CD4-positive, CD25-positive, alpha-beta regulatory T cell (primary cell): ENCODE data around the gene NFRKB. TPM values are rescaled to one million over a fixed set of nuclear protein-coding genes. Genes with fewer than 3 reads are reported as not detected.

Experiments
- ATAC-seq, 2 donors: fragments of 150-1000 bp; cut with Tn5 transposase; one replicate each; pipeline ENCODE4 v1.10.0; 2021; ENCODE audit warnings: low read depth in 2 of 2, moderate number of reproducible peaks in 2 of 2, moderate library complexity in 1 of 2
- DNase-seq, 3 donors: peaks; one replicate each; pipeline versions ENCODE4 v3.0.0 to v3.0.0-alpha.2; 2012 to 2022; ENCODE audit warnings: mixed read lengths in 1 of 3
- H3K27ac ChIP-seq: one replicate; pipeline ENCODE4 v1.7.0; 2013; ENCODE audit warnings: mild to moderate bottlenecking, low read length; ENCODE audit not compliant: insufficient read depth, poor library complexity, severe bottlenecking
- H3K27me3 ChIP-seq: one replicate; pipeline ENCODE4 v1.7.0; 2013; ENCODE audit warnings: low read length; ENCODE audit not compliant: control insufficient read depth, insufficient read depth
- H3K36me3 ChIP-seq: one replicate; pipeline ENCODE4 v1.7.0; 2013; ENCODE audit warnings: mild to moderate bottlenecking, low read length, moderate library complexity; ENCODE audit not compliant: control insufficient read depth, insufficient read depth
- H3K4me1 ChIP-seq: 2 replicates; pipeline ENCODE4 v1.7.0; 2013; ENCODE audit warnings: mild to moderate bottlenecking, low read length; ENCODE audit not compliant: insufficient read depth, control insufficient read depth, poor library complexity, severe bottlenecking
- H3K4me3 ChIP-seq: one replicate; pipeline ENCODE4 v1.7.0; 2013; ENCODE audit warnings: low read depth, mild to moderate bottlenecking, low read length, moderate library complexity
- H3K9me3 ChIP-seq, 2 experiments: 1 replicate in 1 of 2; 2 replicates in 1 of 2; pipeline ENCODE4 v1.7.0; 2013; ENCODE audit warnings: low read length in 2 of 2, mild to moderate bottlenecking in 1 of 2, moderate library complexity in 1 of 2; ENCODE audit not compliant: control insufficient read depth in 2 of 2
- H3K27ac Mint-ChIP-seq, 3 donors: one replicate each; pipeline ENCODE4 v1.8.0; 2020 to 2022; ENCODE audit warnings: mild to moderate bottlenecking in 3 of 3, mixed read lengths in 3 of 3, moderate library complexity in 2 of 3
- H3K27me3 Mint-ChIP-seq: one replicate; pipeline ENCODE4 v1.8.0; 2022; ENCODE audit warnings: mild to moderate bottlenecking, mixed read lengths
- H3K36me3 Mint-ChIP-seq: one replicate; pipeline ENCODE4 v1.8.0; 2020; ENCODE audit warnings: mixed read lengths
- H3K4me1 Mint-ChIP-seq, 4 donors: one replicate each; pipeline ENCODE4 v1.8.0; 2020 to 2022; ENCODE audit warnings: mixed read lengths in 4 of 4, mild to moderate bottlenecking in 1 of 4
- H3K4me3 Mint-ChIP-seq, 4 donors: one replicate each; pipeline ENCODE4 v1.8.0; 2020 to 2022; ENCODE audit warnings: mild to moderate bottlenecking in 4 of 4, mixed read lengths in 4 of 4, moderate library complexity in 3 of 4
- H3K9me3 Mint-ChIP-seq, 7 donors: one replicate each; pipeline ENCODE4 v1.8.0; 2020 to 2022; ENCODE audit warnings: mixed read lengths in 7 of 7, mild to moderate bottlenecking in 3 of 7, moderate library complexity in 2 of 7
- polyA plus RNA-seq, 4 donors: library from polyadenylated mRNA; unstranded; fragments of 300-500 nt; fragmentation: Illumina TruSeq; gene quantifications; one replicate each; pipeline ENCODE4 v1.2.3, GENCODE V29; 2021
- total RNA-seq: library from RNA; stranded (reverse); gene quantifications from one replicate; pipeline ENCODE4 v1.2.3, GENCODE V29; 2022

NFRKB gene
- total RNA-seq (41.0 TPM), polyA plus RNA-seq (10 to 100 TPM; 12.8 to 21.0 (median 19.2) TPM)

- H3K27ac Mint-ChIP-seq, result peak within 1 kb of the TSS; percentile 80 to 93 (median 91)
- peak within 1 kb of the TSS; percentile 94 to 98 (median 96) for H3K4me3 Mint-ChIP-seq
- H3K4me1 Mint-ChIP-seq, result peaks cover 24 to 51% (median 32%) of the 10 kb centered on the region in 4 donors
Observed at GRCh38 chr11:129895126-129896041, at the start of gene NFRKB. Gene NFRKB (minus strand): TSS chr11:129895578. CDS start chr11:129892849, 2,729 bp downstream.

GRCh38 chr11:129944696-129945095 is 49.3 kb upstream of the NFRKB start:
- DNase-seq (no peak), ATAC-seq (no peak)
- peaks cover 0 to 2% (median 0%) of the 10 kb centered on the region in 7 donors for H3K9me3 Mint-ChIP-seq
- H3K9me3 ChIP-seq, result no peaks in the 10 kb centered on the region
- H3K4me3 ChIP-seq, result no peak overlapping the region
- H3K27ac Mint-ChIP-seq, result no peak overlapping the region
- H3K27me3 ChIP-seq, result no peaks in the 10 kb centered on the region
- H3K4me1 Mint-ChIP-seq, result peaks cover 0 to 5% (median 0%) of the 10 kb centered on the region in 4 donors
- no peaks in the 10 kb centered on the region for H3K27me3 Mint-ChIP-seq
- peaks cover 42% of the 10 kb centered on the region for H3K36me3 Mint-ChIP-seq
- no peaks in the 10 kb centered on the region for H3K4me1 ChIP-seq
- no peak overlapping the region for H3K27ac ChIP-seq
- no peak overlapping the region for H3K4me3 Mint-ChIP-seq
- peaks cover 28% of the 10 kb centered on the region for H3K36me3 ChIP-seq

More at GRCh38 chr11:129895126-129896041, at the start of gene NFRKB:
- DNase-seq (peak; percentile 83 to 86 (median 84)), ATAC-seq (peak; percentile 96 to 97)
- Histone ChIP-seq H3K27ac (peak within 1 kb of the TSS; percentile 69), H3K36me3 (peaks cover 25% of the 10 kb centered on the region), H3K4me1 (peaks cover 18% of the 10 kb centered on the region), H3K9me3 (no peaks in the 10 kb centered on the region), H3K4me3 (peak within 1 kb of the TSS; percentile 93), H3K27me3 (no peaks in the 10 kb centered on the region)
- peaks cover 0 to 2% (median 0%) of the 10 kb centered on the region in 7 donors for H3K9me3 Mint-ChIP-seq
- no peaks in the 10 kb centered on the region for H3K27me3 Mint-ChIP-seq
- peaks cover 16% of the 10 kb centered on the region for H3K36me3 Mint-ChIP-seq

- Histone ChIP-seq H3K36me3 (peaks cover 28% of the 10 kb centered on the region), H3K27ac (no peak overlapping the region), H3K4me3 (no peak overlapping the region), H3K4me1 (no peaks in the 10 kb centered on the region), H3K9me3 (no peaks in the 10 kb centered on the region), H3K27me3 (no peaks in the 10 kb centered on the region)
- ATAC-seq (no peak), DNase-seq (no peak)
- no peak overlapping the region for H3K27ac Mint-ChIP-seq
- H3K4me3 Mint-ChIP-seq, result no peak overlapping the region
- peaks cover 0 to 2% (median 0%) of the 10 kb centered on the region in 4 donors for H3K4me1 Mint-ChIP-seq
- peaks cover 42% of the 10 kb centered on the region for H3K36me3 Mint-ChIP-seq
- H3K9me3 Mint-ChIP-seq, result peaks cover 0 to 2% (median 0%) of the 10 kb centered on the region in 7 donors
- no peaks in the 10 kb centered on the region for H3K27me3 Mint-ChIP-seq
Observed at GRCh38 chr11:129943036-129943435, 47.7 kb upstream of the NFRKB start.

GRCh38 chr11:129939510-129939909 is 44.1 kb upstream of the NFRKB start:
- Mint-ChIP-seq H3K4me3 (peak overlapping the region in 1 of 4 donors; percentile 79), H3K4me1 (peaks cover 0 to 2% (median 0%) of the 10 kb centered on the region in 4 donors), H3K27me3 (no peaks in the 10 kb centered on the region), H3K36me3 (peaks cover 31% of the 10 kb centered on the region), H3K27ac (no peak overlapping the region), H3K9me3 (no peaks in the 10 kb centered on the region)
- Histone ChIP-seq H3K27ac (no peak overlapping the region), H3K4me3 (no peak overlapping the region), H3K27me3 (no peaks in the 10 kb centered on the region), H3K4me1 (no peaks in the 10 kb centered on the region), H3K9me3 (no peaks in the 10 kb centered on the region), H3K36me3 (peaks cover 13% of the 10 kb centered on the region)
- no peak for DNase-seq
- no peak for ATAC-seq

- peak overlapping the region in 1 of 3 donors; percentile 0 for H3K27ac Mint-ChIP-seq
- H3K4me3 ChIP-seq, result no peak overlapping the region
- H3K36me3 Mint-ChIP-seq, result peaks cover 38% of the 10 kb centered on the region
- ATAC-seq (no peak), DNase-seq (no peak)
- H3K36me3 ChIP-seq, result peaks cover 10% of the 10 kb centered on the region
- no peaks in the 10 kb centered on the region for H3K27me3 Mint-ChIP-seq
- no peak overlapping the region for H3K4me3 Mint-ChIP-seq
- H3K9me3 ChIP-seq, result no peaks in the 10 kb centered on the region
- no peaks in the 10 kb centered on the region for H3K9me3 Mint-ChIP-seq
- H3K4me1 ChIP-seq, result no peaks in the 10 kb centered on the region
- no peak overlapping the region for H3K27ac ChIP-seq
- no peaks in the 10 kb centered on the region for H3K27me3 ChIP-seq
- H3K4me1 Mint-ChIP-seq, result peaks cover 0 to 2% (median 0%) of the 10 kb centered on the region in 4 donors
Observed at GRCh38 chr11:129938764-129939163, 43.4 kb upstream of the NFRKB start.

- Mint-ChIP-seq H3K36me3 (peaks cover 40% of the 10 kb centered on the region), H3K9me3 (no peaks in the 10 kb centered on the region), H3K27me3 (no peaks in the 10 kb centered on the region), H3K4me3 (no peak overlapping the region), H3K4me1 (peaks cover 0 to 2% (median 0%) of the 10 kb centered on the region in 4 donors), H3K27ac (no peak overlapping the region)
- no peak for DNase-seq
- no peaks in the 10 kb centered on the region for H3K9me3 ChIP-seq
- ATAC-seq, result no peak
- H3K27ac ChIP-seq, result no peak overlapping the region
- no peak overlapping the region for H3K4me3 ChIP-seq
- H3K27me3 ChIP-seq, result no peaks in the 10 kb centered on the region
- H3K4me1 ChIP-seq, result no peaks in the 10 kb centered on the region
- peaks cover 10% of the 10 kb centered on the region for H3K36me3 ChIP-seq
Observed at GRCh38 chr11:129937592-129938238, 42.3 kb upstream of the NFRKB start.

- H3K36me3 Mint-ChIP-seq, result peaks cover 36% of the 10 kb centered on the region
- Histone ChIP-seq H3K4me3 (no peak overlapping the region), H3K9me3 (no peaks in the 10 kb centered on the region), H3K27me3 (no peaks in the 10 kb centered on the region), H3K27ac (no peak overlapping the region), H3K36me3 (peaks cover 6% of the 10 kb centered on the region), H3K4me1 (no peaks in the 10 kb centered on the region)
- no peak overlapping the region for H3K4me3 Mint-ChIP-seq
- ATAC-seq, result no peak
- DNase-seq, result no peak
- no peak overlapping the region for H3K27ac Mint-ChIP-seq
- H3K9me3 Mint-ChIP-seq, result no peaks in the 10 kb centered on the region
- H3K27me3 Mint-ChIP-seq, result no peaks in the 10 kb centered on the region
- H3K4me1 Mint-ChIP-seq, result peaks cover 0 to 2% (median 0%) of the 10 kb centered on the region in 4 donors
Observed at GRCh38 chr11:129935723-129936122, 40.3 kb upstream of the NFRKB start.
